Transverse colon (tissue), 4 donors: ENCODE measurements around the gene PRRG1.
"Not testable (repeated sequence)": the region's sequence is repeated elsewhere in the genome, so short reads cannot be mapped to it uniquely, and the experiment has no call there.

Experiments used
- CTCF ChIP-seq, 5 experiments: fragments of 200-600 bp in 3 of 5; fragments of 450-650 bp in 2 of 5; sonication (generic) in 3 of 5; IDR thresholded peaks; 1 replicate in 2 of 5; 2 replicates in 3 of 5; pipeline ENCODE4 v1.5.1; 2016 to 2017; ENCODE audit warnings: antibody characterized with exemption in 5 of 5, inconsistent platforms in 3 of 5, mild to moderate bottlenecking in 2 of 5, moderate library complexity in 1 of 5
- EP300 ChIP-seq: sonication (generic); formaldehyde crosslinking; IDR thresholded peaks from one replicate; pipeline ENCODE4 v1.6.1; 2017; ENCODE audit warnings: antibody characterized with exemption, low read depth
- POLR2AphosphoS5 ChIP-seq, 3 donors: sonication (generic); formaldehyde crosslinking; IDR thresholded peaks; one replicate each; pipeline ENCODE4 v1.6.1; 2016; ENCODE audit warnings: antibody characterized with exemption in 3 of 3

- not testable (repeated sequence) for TF ChIP-seq POLR2AphosphoS5 (IDR thresholded peaks at IDR 0.05); CTCF (IDR thresholded peaks at IDR 0.05); EP300
Measured at GRCh38 chrX:37428962-37429361, 79.8 kb downstream of the PRRG1 start.
